ENCODE results near the gene OBP2B.

Gene OBP2B

DNA sequence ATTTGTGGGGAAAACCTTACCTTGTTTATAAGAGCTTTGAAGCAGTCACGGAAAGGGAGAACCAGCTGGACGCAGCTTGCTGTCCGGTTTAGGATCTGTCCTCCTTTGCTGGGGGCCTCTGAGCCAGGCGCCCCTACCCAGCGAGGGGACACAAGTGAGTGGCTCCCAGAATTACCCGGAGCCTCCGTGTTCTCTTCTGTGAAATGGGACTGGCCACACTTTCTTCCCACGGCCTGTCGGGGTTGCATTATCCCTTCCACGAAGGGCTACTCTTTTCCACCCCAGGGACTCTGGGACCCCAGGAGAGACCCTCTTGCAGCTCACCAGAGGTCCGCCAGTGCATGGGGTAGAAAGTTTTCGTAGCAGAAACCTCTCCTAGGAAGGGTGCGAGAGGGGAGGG lies 44.9 kb downstream of the OBP2B start:
- intact Hi-C loops (cut with DNase I; ENCODE audit: low total_unique reads), result no loop called here
- Histone ChIP-seq H3K27ac (peak overlapping the region; percentile 60 to 64), H3K4me1 (peaks cover 0 to 16% (median 14%) of the 10 kb centered on the region in 4 donors), H3K27me3 (peaks cover 0 to 25% of the 10 kb centered on the region in 2 donors), H3K9me3 (no peaks in the 10 kb centered on the region), H3K4me3 (peak overlapping the region; percentile 54 to 55), H3K36me3 (peaks cover 0 to 7% (median 0%) of the 10 kb centered on the region in 3 donors)
- TF ChIP-seq, protein P1, sequence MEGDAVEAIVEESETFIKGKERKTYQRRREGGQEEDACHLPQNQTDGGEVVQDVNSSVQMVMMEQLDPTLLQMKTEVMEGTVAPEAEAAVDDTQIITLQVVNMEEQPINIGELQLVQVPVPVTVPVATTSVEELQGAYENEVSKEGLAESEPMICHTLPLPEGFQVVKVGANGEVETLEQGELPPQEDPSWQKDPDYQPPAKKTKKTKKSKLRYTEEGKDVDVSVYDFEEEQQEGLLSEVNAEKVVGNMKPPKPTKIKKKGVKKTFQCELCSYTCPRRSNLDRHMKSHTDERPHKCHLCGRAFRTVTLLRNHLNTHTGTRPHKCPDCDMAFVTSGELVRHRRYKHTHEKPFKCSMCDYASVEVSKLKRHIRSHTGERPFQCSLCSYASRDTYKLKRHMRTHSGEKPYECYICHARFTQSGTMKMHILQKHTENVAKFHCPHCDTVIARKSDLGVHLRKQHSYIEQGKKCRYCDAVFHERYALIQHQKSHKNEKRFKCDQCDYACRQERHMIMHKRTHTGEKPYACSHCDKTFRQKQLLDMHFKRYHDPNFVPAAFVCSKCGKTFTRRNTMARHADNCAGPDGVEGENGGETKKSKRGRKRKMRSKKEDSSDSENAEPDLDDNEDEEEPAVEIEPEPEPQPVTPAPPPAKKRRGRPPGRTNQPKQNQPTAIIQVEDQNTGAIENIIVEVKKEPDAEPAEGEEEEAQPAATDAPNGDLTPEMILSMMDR (IDR thresholded peaks at IDR 0.05), result no peak
- DNase-seq, result peak in 1 of 2 donors; percentile 55

DNA sequence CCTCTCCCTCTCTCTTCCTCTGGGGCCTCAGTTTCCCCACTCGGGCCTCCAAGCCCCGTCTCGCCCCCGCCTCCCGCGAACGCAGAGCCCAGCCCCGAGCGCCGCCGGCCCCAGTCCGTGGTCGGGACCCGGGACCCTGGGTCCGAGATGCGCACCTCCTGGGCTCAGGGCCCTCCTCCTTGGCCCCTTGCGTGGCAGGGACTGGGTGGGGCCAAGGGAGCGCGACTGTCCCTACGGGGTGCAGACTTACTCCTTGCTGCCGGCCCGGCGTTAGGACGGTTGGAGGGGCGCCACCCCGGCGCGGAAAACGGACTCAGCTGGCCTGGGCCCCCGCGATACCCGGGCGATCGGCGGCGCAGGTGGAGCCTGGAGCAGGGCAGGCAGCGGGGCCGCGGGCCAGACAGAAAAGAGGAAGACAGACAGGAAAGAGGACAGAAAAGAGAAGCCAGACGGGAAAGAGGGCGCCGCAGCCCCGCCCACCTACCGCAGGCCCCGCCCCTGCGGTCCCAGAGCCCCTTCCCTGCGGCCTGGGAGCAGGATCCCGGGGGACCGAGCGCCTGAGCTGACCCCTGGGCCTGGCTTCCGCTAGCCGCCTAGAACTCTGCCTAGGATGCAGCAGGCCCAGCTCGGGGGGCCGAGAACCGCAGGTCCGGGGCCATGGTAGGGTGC lies 45.4 kb downstream of the OBP2B start, which contains the start of gene GBGT1:
GBGT1 (minus strand) TSS at position 411 of the 669 bp plus-strand sequence. CDS start 1,502 bp downstream, outside the sequence.
- Histone ChIP-seq H3K27me3 (peaks cover 0 to 25% of the 10 kb centered on the region in 2 donors), H3K4me1 (peaks cover 0 to 16% (median 14%) of the 10 kb centered on the region in 4 donors), H3K4me3 (peak within 1 kb of the TSS; percentile 54 to 55), H3K36me3 (peaks cover 0 to 9% (median 0%) of the 10 kb centered on the region in 3 donors), H3K27ac (peak within 1 kb of the TSS; percentile 60 to 64), H3K9me3 (no peaks in the 10 kb centered on the region)
- intact Hi-C loops (cut with DNase I; ENCODE audit: low total_unique reads), result no loop called here
- TF ChIP-seq, protein P1 (IDR thresholded peaks at IDR 0.05), result no peak
- DNase-seq, result peak; percentile 73 to 83

DNA sequence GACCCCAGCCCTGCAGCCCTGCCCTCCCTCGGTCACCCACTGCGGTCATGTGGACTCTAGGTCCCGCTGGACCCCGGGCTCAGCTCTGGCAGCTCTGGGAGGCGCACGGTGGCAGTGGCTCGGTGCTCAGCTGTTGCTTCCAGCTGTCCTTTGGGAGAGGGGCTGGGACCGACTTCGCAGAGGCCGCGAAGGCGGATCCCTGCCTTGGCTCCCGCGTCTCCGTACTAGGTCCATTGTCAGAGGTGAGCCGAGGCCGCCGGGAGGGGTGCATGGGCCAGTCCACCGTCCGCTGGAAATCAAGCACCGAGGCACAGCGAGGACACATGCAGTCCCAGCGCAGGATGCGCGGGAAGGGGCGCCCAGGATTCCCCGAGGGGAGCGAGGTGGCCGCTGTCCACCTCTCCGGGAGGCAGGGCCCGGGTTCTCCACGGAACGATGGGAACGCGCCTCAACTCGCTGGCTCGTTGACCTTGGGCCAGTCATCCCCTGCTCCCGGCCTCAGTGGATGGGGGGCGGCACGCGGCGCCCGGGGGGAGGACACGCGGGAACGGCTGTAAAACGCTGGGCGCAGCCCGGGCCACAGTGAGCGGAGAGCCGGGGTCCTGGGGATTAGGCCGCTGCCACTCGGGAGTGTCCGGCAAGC lies 46.1 kb downstream of the OBP2B start:
- peak in 1 of 2 donors; percentile 67 for DNase-seq
- TF ChIP-seq, protein P1 (IDR thresholded peaks at IDR 0.05), result no peak
- Histone ChIP-seq H3K27ac (peak overlapping the region; percentile 60 to 64), H3K4me1 (peaks cover 0 to 16% (median 14%) of the 10 kb centered on the region in 4 donors), H3K9me3 (no peaks in the 10 kb centered on the region), H3K4me3 (peak overlapping the region; percentile 54 to 55), H3K36me3 (peaks cover 0 to 9% (median 0%) of the 10 kb centered on the region in 3 donors), H3K27me3 (peaks cover 0 to 25% of the 10 kb centered on the region in 2 donors)
- intact Hi-C loops (cut with DNase I; ENCODE audit: low total_unique reads), result no loop called here

DNA sequence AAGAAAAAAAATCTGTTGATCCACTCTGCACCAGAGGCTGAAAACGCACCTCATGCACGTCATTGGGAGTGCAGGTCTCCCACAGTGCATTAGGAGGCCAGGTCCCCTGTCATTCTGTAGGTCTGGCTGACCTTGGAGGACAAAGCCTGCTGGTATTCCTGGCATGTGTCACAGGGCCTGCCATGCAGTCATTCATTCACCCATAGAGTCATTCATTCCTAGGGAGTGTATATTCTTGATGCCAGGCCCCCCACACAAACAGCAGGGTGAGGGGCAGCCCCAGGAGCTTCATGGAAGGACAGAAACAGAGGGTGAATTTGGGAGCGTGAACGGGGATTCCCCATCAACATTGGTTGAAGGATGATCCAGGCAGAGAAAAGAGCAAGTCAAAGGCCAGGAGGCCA lies 47.5 kb downstream of the OBP2B start:
- peaks cover 0 to 25% of the 10 kb centered on the region in 2 donors for H3K27me3 ChIP-seq
- intact Hi-C loops (cut with DNase I; ENCODE audit: low total_unique reads), result no loop called here
- TF ChIP-seq, protein P1 (IDR thresholded peaks at IDR 0.05), result no peak
- no peak overlapping the region for H3K4me3 ChIP-seq
- H3K4me1 ChIP-seq, result peaks cover 0 to 16% (median 14%) of the 10 kb centered on the region in 4 donors
- H3K27ac ChIP-seq, result no peak overlapping the region
- peaks cover 0 to 9% (median 0%) of the 10 kb centered on the region in 3 donors for H3K36me3 ChIP-seq
- DNase-seq, result peak in 1 of 2 donors; percentile 62
- H3K9me3 ChIP-seq, result no peaks in the 10 kb centered on the region

DNA sequence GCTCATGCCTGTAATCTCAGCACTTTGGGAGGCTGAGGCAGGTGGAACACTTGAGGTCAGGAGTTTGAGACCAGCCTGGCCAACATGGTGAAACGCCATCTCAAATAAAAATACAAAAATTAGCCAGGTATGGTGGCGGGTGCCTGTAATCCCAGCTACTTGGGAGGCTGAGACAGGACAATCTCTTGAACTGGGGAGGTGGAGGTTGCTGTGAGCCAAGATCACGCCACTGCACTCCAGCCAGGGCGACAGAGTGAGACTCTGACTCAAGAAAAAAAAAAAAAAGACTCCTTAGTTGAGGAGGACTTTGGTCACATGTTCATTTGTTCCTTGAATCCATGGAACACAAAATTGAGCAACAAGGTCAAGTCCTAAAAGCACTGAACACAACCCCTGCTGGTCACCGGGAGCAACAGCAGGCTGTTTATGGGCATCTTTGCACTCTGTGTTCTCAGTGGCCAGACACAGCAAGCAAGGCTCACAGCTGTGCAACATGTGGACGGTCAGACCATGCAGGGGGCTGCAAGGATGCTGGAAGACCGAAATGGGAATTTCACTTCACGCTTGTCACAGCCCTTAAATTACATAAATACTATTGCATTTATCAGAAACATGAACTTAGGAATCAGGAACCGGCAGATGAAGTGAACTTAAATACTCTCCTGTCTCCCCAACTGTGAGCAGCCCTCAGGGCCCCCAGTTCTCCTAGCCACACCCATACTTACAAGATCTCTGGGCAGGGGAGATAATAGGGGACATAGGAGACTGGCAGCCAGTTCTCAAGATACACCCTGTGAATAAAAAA lies 48.1 kb downstream of the OBP2B start:
- Histone ChIP-seq H3K9me3 (no peaks in the 10 kb centered on the region), H3K36me3 (peaks cover 0 to 12% (median 0%) of the 10 kb centered on the region in 3 donors), H3K4me1 (peaks cover 0 to 16% (median 14%) of the 10 kb centered on the region in 4 donors), H3K27ac (peak overlapping the region; percentile 36 to 43), H3K4me3 (no peak overlapping the region), H3K27me3 (peaks cover 0 to 23% of the 10 kb centered on the region in 2 donors)
- TF ChIP-seq, protein P1 (IDR thresholded peaks at IDR 0.05), result peak; percentile 73 to 79
- DNase-seq, result peak; percentile 85 to 88
- intact Hi-C loops (cut with DNase I; ENCODE audit: low total_unique reads), result no loop called here

Data from tibial artery (tissue), 4 donors.